K562 (cell line): ENCODE data around the gene TMEM126B. TPM values are rescaled to one million over a fixed set of nuclear protein-coding genes. Genes with fewer than 3 reads are reported as not detected.

ENCODE experiments used
- C11orf30 ChIP-seq: fragments of 450-650 bp; IDR thresholded peaks from 2 replicates; pipeline ENCODE4 v1.6.1; 2016; ENCODE audit warnings: low read depth, mild to moderate bottlenecking
- COPS2 ChIP-seq: fragments of 450-650 bp; conservative IDR thresholded peaks from 2 replicates; pipeline ENCODE4 v1.6.1; 2016; ENCODE audit warnings: mild to moderate bottlenecking, moderate library complexity
- FOXA1 ChIP-seq: fragments of 450-650 bp; IDR thresholded peaks from 2 replicates; pipeline ENCODE4 v1.6.1; 2016; ENCODE audit warnings: mild to moderate bottlenecking, borderline replicate concordance
- GABPB2 ChIP-seq: fragments of 250-450 bp; sonication (Bioruptor Pico); conservative IDR thresholded peaks from 2 replicates; pipeline ENCODE4 v1.5.1; 2021; ENCODE audit warnings: mild to moderate bottlenecking
- MAFF ChIP-seq: IDR thresholded peaks from 2 replicates; pipeline ENCODE4 v1.6.1; 2012; ENCODE audit warnings: low read length, improper control_type of control experiment
- PML ChIP-seq: IDR thresholded peaks from 2 replicates; pipeline ENCODE4 v1.6.1; 2012; ENCODE audit warnings: low read length, inconsistent platforms
- RB1 ChIP-seq: fragments of 450-650 bp; IDR thresholded peaks from 2 replicates; pipeline ENCODE4 v1.6.1; 2017; ENCODE audit warnings: low read depth, mild to moderate bottlenecking
- RBM34 ChIP-seq: fragments of 200-400 bp; formaldehyde crosslinking; IDR thresholded peaks from 2 replicates; pipeline ENCODE4 v1.6.1; 2018; ENCODE audit warnings: low read length, borderline replicate concordance; ENCODE audit not compliant: insufficient read depth
- SRSF9 ChIP-seq: fragments of 200-400 bp; formaldehyde crosslinking; IDR thresholded peaks from 2 replicates; pipeline ENCODE4 v1.6.1; 2017; ENCODE audit warnings: low read depth, low read length, borderline replicate concordance
- TEAD1 ChIP-seq, 2 experiments: fragments of 450-650 bp in 1 of 2; sonication (generic) in 1 of 2; formaldehyde crosslinking; IDR thresholded peaks; 2 replicates each; pipeline versions ENCODE4 v1.4.0 to v1.8.0; 2020 to 2022; ENCODE audit warnings: mild to moderate bottlenecking in 2 of 2, missing genetic modification reagents in 1 of 2
- ZC3H8 ChIP-seq: fragments of 450-650 bp; IDR thresholded peaks from 2 replicates; pipeline ENCODE4 v1.6.1; 2017
- ZNF766 ChIP-seq: fragments of 200-800 bp; sonication (Bioruptor generic); conservative IDR thresholded peaks from 2 replicates; pipeline ENCODE4 v1.6.1; 2016; ENCODE audit warnings: missing genetic modification characterization, missing compliant biosample characterization
- polyA plus RNA-seq, 8 experiments: library from polyadenylated mRNA; depleted of rRNA in 4 of 8; stranded (reverse) in 5 of 8; unstranded in 3 of 8; fragments of >200 nt; fragmentation: Nextera tagmentation in 2 of 8; fragmentation: Illumina TruSeq in 1 of 8; extraction: Ambion mirVana in 2 of 8; extraction: Trizol in 1 of 8; gene quantifications; 2 replicates each; pipeline versions ENCODE4 v1.2.1 to v1.2.3, GENCODE V29; 2011 to 2014; ENCODE audit warnings: inconsistent platforms in 1 of 8, missing spikeins in 1 of 8
- total RNA-seq, 7 experiments: library from RNA; depleted of rRNA in 6 of 7; stranded (reverse); fragments of >200 nt in 6 of 7; fragmentation: Illumina TruSeq in 2 of 7; extraction: Trizol in 2 of 7; gene quantifications; 2 replicates each; pipeline versions ENCODE4 v1.2.1 to v1.2.3, GENCODE V29; 2011 to 2021; ENCODE audit warnings: low replicate concordance in 1 of 7
- TF ChIP-seq, protein P1 (sequence below): sonication (generic); formaldehyde crosslinking; IDR thresholded peaks from 2 replicates; pipeline ENCODE4 v1.8.1; 2023; ENCODE audit warnings: mild to moderate bottlenecking, missing genetic modification reagents
- TF ChIP-seq, protein P2 (sequence below): sonication (generic); formaldehyde crosslinking; IDR thresholded peaks from 2 replicates; pipeline ENCODE4 v1.5.0; 2020; ENCODE audit warnings: missing genetic modification reagents
- TF ChIP-seq, protein P3 (sequence below): fragments of 450-650 bp; IDR thresholded peaks from 2 replicates; pipeline ENCODE4 v1.6.1; 2017; ENCODE audit warnings: antibody characterized with exemption, mild to moderate bottlenecking
- TF ChIP-seq, protein P4 (sequence below): fragments of 250-450 bp; sonication (Bioruptor Pico); IDR thresholded peaks from 2 replicates; pipeline ENCODE4 v1.8.0; 2021; ENCODE audit warnings: mild to moderate bottlenecking, moderate library complexity
- TF ChIP-seq, protein P5 (sequence below): fragments of 450-650 bp; formaldehyde crosslinking; IDR thresholded peaks from 2 replicates; pipeline ENCODE4 v1.4.0; 2022; ENCODE audit warnings: mild to moderate bottlenecking, moderate library complexity
- TF ChIP-seq, protein P6 (sequence below): fragments of 250-450 bp; sonication (Bioruptor Pico); IDR thresholded peaks from 2 replicates; pipeline ENCODE4 v1.5.0; 2020; ENCODE audit warnings: mild to moderate bottlenecking, borderline replicate concordance

Gene TMEM126B
- total and polyA plus RNA-seq, 9 of the 15 experiments (the other 6 are each of a cell fraction or from before 2014, with no cell fraction given), result 85.5 to 226 (median 164) TPM

DNA sequence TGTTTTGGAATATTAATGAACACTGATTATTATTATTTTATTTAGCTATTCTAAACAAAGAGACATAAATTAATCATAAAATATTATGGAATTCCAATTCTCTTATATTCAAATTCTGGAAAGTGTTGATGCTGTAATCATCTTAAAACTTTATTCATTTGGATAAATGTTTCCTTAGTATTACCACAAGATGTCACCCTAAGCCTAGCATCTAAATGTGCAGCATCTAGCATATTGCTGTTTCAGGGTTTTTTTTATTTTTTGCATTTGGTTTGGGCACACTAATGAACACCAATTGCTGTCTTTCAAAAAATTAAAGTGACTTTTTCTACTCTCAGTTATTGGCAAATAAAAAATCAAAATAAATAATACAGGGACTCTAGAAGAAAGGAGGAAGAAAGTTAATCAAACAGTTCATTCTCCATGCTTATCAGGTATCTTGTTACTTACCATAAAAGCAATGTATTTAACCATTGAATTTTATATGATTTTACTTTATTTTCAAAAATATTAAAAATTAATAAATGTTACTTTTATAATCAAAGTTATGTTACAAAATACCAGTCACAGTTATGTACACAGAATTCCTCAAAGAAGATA, 33.0 kb upstream of the TMEM126B start (continued):
- no peak for TF ChIP-seq ZNF766 (CRISPR knock-in tag)
- no peak for TF ChIP-seq RBM34
- TF ChIP-seq PML, result no peak
- no peak for TF ChIP-seq FOXA1
- TF ChIP-seq, protein P1, sequence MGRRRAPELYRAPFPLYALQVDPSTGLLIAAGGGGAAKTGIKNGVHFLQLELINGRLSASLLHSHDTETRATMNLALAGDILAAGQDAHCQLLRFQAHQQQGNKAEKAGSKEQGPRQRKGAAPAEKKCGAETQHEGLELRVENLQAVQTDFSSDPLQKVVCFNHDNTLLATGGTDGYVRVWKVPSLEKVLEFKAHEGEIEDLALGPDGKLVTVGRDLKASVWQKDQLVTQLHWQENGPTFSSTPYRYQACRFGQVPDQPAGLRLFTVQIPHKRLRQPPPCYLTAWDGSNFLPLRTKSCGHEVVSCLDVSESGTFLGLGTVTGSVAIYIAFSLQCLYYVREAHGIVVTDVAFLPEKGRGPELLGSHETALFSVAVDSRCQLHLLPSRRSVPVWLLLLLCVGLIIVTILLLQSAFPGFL (CRISPR knock-in tag), result no peak
- no peak for TF ChIP-seq SRSF9
- TF ChIP-seq, protein P2, sequence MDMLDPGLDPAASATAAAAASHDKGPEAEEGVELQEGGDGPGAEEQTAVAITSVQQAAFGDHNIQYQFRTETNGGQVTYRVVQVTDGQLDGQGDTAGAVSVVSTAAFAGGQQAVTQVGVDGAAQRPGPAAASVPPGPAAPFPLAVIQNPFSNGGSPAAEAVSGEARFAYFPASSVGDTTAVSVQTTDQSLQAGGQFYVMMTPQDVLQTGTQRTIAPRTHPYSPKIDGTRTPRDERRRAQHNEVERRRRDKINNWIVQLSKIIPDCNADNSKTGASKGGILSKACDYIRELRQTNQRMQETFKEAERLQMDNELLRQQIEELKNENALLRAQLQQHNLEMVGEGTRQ (CRISPR knock-in tag), result no peak
- TF ChIP-seq COPS2, result no peak
- TF ChIP-seq, protein P3, sequence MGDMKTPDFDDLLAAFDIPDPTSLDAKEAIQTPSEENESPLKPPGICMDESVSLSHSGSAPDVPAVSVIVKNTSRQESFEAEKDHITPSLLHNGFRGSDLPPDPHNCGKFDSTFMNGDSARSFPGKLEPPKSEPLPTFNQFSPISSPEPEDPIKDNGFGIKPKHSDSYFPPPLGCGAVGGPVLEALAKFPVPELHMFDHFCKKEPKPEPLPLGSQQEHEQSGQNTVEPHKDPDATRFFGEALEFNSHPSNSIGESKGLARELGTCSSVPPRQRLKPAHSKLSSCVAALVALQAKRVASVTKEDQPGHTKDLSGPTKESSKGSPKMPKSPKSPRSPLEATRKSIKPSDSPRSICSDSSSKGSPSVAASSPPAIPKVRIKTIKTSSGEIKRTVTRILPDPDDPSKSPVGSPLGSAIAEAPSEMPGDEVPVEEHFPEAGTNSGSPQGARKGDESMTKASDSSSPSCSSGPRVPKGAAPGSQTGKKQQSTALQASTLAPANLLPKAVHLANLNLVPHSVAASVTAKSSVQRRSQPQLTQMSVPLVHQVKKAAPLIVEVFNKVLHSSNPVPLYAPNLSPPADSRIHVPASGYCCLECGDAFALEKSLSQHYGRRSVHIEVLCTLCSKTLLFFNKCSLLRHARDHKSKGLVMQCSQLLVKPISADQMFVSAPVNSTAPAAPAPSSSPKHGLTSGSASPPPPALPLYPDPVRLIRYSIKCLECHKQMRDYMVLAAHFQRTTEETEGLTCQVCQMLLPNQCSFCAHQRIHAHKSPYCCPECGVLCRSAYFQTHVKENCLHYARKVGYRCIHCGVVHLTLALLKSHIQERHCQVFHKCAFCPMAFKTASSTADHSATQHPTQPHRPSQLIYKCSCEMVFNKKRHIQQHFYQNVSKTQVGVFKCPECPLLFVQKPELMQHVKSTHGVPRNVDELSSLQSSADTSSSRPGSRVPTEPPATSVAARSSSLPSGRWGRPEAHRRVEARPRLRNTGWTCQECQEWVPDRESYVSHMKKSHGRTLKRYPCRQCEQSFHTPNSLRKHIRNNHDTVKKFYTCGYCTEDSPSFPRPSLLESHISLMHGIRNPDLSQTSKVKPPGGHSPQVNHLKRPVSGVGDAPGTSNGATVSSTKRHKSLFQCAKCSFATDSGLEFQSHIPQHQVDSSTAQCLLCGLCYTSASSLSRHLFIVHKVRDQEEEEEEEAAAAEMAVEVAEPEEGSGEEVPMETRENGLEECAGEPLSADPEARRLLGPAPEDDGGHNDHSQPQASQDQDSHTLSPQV, result 0 out of 2 replicates have a peak, but pooled peaks have one; percentile 21
- TF ChIP-seq MAFF, result peak; percentile 72
- TF ChIP-seq, protein P4, sequence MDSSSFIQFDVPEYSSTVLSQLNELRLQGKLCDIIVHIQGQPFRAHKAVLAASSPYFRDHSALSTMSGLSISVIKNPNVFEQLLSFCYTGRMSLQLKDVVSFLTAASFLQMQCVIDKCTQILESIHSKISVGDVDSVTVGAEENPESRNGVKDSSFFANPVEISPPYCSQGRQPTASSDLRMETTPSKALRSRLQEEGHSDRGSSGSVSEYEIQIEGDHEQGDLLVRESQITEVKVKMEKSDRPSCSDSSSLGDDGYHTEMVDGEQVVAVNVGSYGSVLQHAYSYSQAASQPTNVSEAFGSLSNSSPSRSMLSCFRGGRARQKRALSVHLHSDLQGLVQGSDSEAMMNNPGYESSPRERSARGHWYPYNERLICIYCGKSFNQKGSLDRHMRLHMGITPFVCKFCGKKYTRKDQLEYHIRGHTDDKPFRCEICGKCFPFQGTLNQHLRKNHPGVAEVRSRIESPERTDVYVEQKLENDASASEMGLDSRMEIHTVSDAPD (CRISPR knock-in tag), result no peak
- TF ChIP-seq RB1, result no peak
- no peak for TF ChIP-seq ZC3H8
- TF ChIP-seq, protein P5, sequence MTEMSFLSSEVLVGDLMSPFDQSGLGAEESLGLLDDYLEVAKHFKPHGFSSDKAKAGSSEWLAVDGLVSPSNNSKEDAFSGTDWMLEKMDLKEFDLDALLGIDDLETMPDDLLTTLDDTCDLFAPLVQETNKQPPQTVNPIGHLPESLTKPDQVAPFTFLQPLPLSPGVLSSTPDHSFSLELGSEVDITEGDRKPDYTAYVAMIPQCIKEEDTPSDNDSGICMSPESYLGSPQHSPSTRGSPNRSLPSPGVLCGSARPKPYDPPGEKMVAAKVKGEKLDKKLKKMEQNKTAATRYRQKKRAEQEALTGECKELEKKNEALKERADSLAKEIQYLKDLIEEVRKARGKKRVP (CRISPR knock-in tag), result no peak
- TF ChIP-seq TEAD1 (CRISPR knock-in tag; IDR thresholded peaks at IDR 0.05), result no peak
- TF ChIP-seq, protein P6, sequence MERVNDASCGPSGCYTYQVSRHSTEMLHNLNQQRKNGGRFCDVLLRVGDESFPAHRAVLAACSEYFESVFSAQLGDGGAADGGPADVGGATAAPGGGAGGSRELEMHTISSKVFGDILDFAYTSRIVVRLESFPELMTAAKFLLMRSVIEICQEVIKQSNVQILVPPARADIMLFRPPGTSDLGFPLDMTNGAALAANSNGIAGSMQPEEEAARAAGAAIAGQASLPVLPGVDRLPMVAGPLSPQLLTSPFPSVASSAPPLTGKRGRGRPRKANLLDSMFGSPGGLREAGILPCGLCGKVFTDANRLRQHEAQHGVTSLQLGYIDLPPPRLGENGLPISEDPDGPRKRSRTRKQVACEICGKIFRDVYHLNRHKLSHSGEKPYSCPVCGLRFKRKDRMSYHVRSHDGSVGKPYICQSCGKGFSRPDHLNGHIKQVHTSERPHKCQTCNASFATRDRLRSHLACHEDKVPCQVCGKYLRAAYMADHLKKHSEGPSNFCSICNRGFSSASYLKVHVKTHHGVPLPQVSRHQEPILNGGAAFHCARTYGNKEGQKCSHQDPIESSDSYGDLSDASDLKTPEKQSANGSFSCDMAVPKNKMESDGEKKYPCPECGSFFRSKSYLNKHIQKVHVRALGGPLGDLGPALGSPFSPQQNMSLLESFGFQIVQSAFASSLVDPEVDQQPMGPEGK (CRISPR knock-in tag), result no peak
- no peak for TF ChIP-seq GABPB2 (CRISPR knock-in tag)
- peak; percentile 81 for TF ChIP-seq C11orf30
